ENCODE measurements around the gene REL.

REL gene

GRCh38 chr2:60839126-60839813, 42.1 kb upstream of the REL start:
- TF ChIP-seq, protein P1, sequence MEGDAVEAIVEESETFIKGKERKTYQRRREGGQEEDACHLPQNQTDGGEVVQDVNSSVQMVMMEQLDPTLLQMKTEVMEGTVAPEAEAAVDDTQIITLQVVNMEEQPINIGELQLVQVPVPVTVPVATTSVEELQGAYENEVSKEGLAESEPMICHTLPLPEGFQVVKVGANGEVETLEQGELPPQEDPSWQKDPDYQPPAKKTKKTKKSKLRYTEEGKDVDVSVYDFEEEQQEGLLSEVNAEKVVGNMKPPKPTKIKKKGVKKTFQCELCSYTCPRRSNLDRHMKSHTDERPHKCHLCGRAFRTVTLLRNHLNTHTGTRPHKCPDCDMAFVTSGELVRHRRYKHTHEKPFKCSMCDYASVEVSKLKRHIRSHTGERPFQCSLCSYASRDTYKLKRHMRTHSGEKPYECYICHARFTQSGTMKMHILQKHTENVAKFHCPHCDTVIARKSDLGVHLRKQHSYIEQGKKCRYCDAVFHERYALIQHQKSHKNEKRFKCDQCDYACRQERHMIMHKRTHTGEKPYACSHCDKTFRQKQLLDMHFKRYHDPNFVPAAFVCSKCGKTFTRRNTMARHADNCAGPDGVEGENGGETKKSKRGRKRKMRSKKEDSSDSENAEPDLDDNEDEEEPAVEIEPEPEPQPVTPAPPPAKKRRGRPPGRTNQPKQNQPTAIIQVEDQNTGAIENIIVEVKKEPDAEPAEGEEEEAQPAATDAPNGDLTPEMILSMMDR (IDR thresholded peaks at IDR 0.05; ENCODE audit: extremely low read depth, missing control alignments) = no peak

DNA sequence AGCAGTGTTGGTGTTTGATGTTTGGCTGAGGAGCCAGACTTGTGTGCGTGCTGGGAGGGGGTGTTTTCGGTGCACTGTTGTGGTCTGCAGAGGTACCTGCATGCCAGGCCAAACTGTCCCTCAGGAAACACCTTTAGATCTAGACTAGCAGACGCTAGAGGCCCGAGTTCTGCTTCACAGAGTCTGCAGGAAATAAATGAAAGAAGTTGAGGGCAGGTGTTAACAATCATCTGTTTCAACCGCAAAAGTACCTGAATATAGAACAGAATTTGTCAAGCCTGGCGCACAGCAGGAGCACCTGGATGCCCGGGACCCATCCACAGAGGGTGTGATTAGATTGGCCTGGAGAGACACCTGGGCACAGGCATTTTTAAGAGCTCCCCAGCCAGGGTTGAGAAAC, 40.5 kb upstream of the REL start:
- TF ChIP-seq, protein P1 (IDR thresholded peaks at IDR 0.05; ENCODE audit: extremely low read depth, missing control alignments) = no peak

More at GRCh38 chr2:60839126-60839813, 42.1 kb upstream of the REL start:
- DNase-seq (ENCODE audit: low spot score) = peak; percentile 56

DNA sequence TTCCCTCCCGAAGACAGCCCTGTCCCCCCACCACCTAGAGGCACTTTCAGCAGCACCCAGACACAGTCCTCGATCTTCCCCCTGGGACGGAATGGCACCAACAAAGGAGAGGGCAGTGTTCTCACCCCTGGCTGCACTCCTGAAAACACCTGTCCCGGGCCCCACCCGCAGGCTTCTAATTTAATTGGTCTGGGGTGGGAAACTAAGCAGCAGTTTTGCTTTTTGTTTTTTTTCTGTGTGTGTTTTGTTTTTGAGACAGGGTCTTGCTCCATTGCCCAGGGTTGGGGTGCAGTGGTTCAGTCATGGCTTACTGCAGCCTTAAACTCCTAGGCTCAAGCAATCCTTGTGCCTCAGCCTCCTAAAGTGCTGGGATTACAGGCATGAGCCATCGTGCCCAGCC, 38.4 kb upstream of the REL start:
- TF ChIP-seq, protein P1 (IDR thresholded peaks at IDR 0.05; ENCODE audit: extremely low read depth, missing control alignments) = no peak
- DNase-seq (ENCODE audit: low spot score) = no peak

More for the DNA sequence above, 40.5 kb upstream of the REL start:
- DNase-seq (ENCODE audit: low spot score) = no peak

DNA sequence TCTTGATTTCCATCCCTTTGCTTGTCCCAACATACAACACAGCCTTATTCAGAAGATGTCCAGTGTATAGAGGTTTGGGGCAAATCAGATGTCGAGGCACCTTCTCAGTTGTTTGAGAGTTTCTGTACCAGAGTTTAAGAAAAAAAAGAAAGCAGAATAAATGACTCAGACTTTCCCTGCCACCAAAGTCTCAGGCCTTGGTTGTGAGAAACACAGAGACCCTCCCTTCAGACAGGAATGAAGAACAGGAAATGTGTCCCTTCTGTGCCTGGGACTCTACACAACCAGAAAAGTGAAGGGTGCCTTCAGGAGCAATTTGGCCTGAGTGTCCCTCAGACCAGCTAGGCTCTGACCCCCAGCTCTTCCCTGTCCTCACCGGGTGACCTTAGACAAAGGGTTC, 37.3 kb upstream of the REL start:
- TF ChIP-seq, protein P1 (IDR thresholded peaks at IDR 0.05; ENCODE audit: extremely low read depth, missing control alignments) = no peak
- DNase-seq (ENCODE audit: low spot score) = no peak

DNA sequence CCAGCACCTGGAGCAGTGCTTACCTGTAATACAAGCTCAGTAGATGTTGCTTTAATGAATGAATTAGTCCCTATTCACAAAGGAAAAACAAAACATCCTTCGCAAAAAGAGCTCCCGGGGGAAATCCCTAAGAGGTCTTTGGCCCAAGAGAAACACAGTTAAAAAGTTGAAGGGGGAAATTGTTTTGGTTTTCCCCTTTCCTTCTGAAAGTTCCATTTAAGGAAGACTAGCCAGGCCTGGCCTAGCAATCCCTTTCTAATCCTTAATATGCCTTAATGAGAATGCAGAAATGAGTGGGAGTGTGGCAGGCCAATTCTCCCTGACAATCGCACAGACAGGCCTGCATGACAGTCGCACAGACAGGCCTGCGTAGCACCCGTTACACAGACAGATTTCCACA, 33.5 kb upstream of the REL start:
- TF ChIP-seq, protein P1 (IDR thresholded peaks at IDR 0.05; ENCODE audit: extremely low read depth, missing control alignments) = no peak

GRCh38 chr2:60849187-60849586, 32.2 kb upstream of the REL start:
- TF ChIP-seq, protein P1 (IDR thresholded peaks at IDR 0.05; ENCODE audit: extremely low read depth, missing control alignments) = no peak
- no peak for DNase-seq (ENCODE audit: low spot score)

More for the DNA sequence above, 33.5 kb upstream of the REL start:
- no peak for DNase-seq (ENCODE audit: low spot score)

- no peak for DNase-seq (ENCODE audit: low spot score)
- TF ChIP-seq, protein P1 (IDR thresholded peaks at IDR 0.05; ENCODE audit: extremely low read depth, missing control alignments) = no peak
Observed at GRCh38 chr2:60852282-60852860, 29.0 kb upstream of the REL start.
